Ascending aorta (tissue), 2 donors: ENCODE data around the gene CD1C. TPM values are rescaled to one million over a fixed set of nuclear protein-coding genes. Genes with fewer than 3 reads are reported as not detected.

ENCODE experiments used
- DNase-seq, 2 donors: peaks; one replicate each; pipeline ENCODE4 v3.0.0-alpha.2; 2019; ENCODE audit warnings: low spot score in 2 of 2
- H3K27ac ChIP-seq, 2 donors: fragments of 200-600 bp; sonication (generic); one replicate each; pipeline ENCODE4 v1.5.1; 2016 to 2017; ENCODE audit warnings: mild to moderate bottlenecking in 1 of 2
- H3K27me3 ChIP-seq: fragments of 200-600 bp; sonication (generic); one replicate; pipeline ENCODE4 v1.5.1; 2017
- H3K36me3 ChIP-seq, 2 donors: fragments of 200-600 bp; sonication (generic); one replicate each; pipeline ENCODE4 v1.5.1; 2016
- H3K4me1 ChIP-seq, 2 donors: fragments of 200-600 bp; sonication (generic); one replicate each; pipeline ENCODE4 v1.5.1; 2016 to 2017; ENCODE audit warnings: mild to moderate bottlenecking in 1 of 2
- H3K4me3 ChIP-seq, 2 donors: fragments of 200-600 bp; sonication (generic); one replicate each; pipeline ENCODE4 v1.5.1; 2016 to 2017; ENCODE audit warnings: mild to moderate bottlenecking in 1 of 2
- H3K9me3 ChIP-seq, 2 donors: fragments of 200-600 bp; sonication (generic); one replicate each; pipeline ENCODE4 v1.5.1; 2016
- CTCF ChIP-seq, 3 experiments: fragments of 200-600 bp in 2 of 3; fragments of 450-650 bp in 1 of 3; sonication (generic) in 2 of 3; IDR thresholded peaks; one replicate each; pipeline ENCODE4 v1.5.1; 2016 to 2019; ENCODE audit warnings: antibody characterized with exemption in 3 of 3, mild to moderate bottlenecking in 1 of 3, moderate library complexity in 1 of 3
- intact Hi-C: fragments of 100-400 bp; cut with DNase I; formaldehyde crosslinking; loops from one replicate; pipeline ENCODE4 v1.15.1; 2023
- total RNA-seq: library from RNA; depleted of rRNA; stranded (reverse); fragments of >200 nt; gene quantifications from one replicate; pipeline ENCODE4 v1.1.0, GENCODE V29; 2016

CD1C gene
- total RNA-seq, 1 donor from 2014 or later = not detected

DNA sequence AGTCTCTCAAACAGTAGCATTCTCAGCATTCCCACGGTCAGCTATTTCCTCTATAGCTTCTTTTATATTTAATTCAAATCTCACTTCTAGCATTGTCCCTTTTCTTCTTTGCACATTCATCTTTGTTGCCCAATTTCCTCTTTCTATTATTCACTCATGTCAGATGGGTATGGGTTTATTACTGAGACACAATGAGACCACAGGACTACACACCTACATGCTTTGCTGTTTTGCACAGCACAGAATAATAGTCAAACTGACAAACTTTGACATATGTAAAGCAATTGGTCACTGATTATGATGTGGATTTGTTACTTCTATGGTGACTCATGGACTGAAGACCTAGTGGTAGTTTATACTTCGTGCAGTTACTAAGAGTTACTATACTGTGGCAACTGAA is 5.8 kb upstream of the CD1C start:
- intact Hi-C loops = no loop called here
- Histone ChIP-seq H3K4me3 (no peak overlapping the region), H3K27me3 (no peaks in the 10 kb centered on the region), H3K9me3 (no peaks in the 10 kb centered on the region), H3K4me1 (no peaks in the 10 kb centered on the region), H3K36me3 (no peaks in the 10 kb centered on the region), H3K27ac (no peak overlapping the region)
- TF ChIP-seq CTCF (IDR thresholded peaks at IDR 0.05) = no peak
- DNase-seq = no peak

- no peak for TF ChIP-seq CTCF (IDR thresholded peaks at IDR 0.05)
- Histone ChIP-seq H3K27ac (no peak overlapping the region), H3K4me1 (no peaks in the 10 kb centered on the region), H3K36me3 (no peaks in the 10 kb centered on the region), H3K9me3 (no peaks in the 10 kb centered on the region), H3K27me3 (no peaks in the 10 kb centered on the region), H3K4me3 (no peak overlapping the region)
- intact Hi-C loops = no loop called here
- DNase-seq = peak; percentile 48 to 78
Measured at GRCh38 chr1:158285756-158286241, 3.9 kb upstream of the CD1C start.

- H3K4me3 ChIP-seq = no peak overlapping the region
- DNase-seq = no peak
- no peaks in the 10 kb centered on the region for H3K36me3 ChIP-seq
- H3K27me3 ChIP-seq = no peaks in the 10 kb centered on the region
- intact Hi-C loops = no loop called here
- H3K9me3 ChIP-seq = no peaks in the 10 kb centered on the region
- H3K4me1 ChIP-seq = no peaks in the 10 kb centered on the region
- no peak for TF ChIP-seq CTCF (IDR thresholded peaks at IDR 0.05)
- H3K27ac ChIP-seq = no peak overlapping the region
Measured at GRCh38 chr1:158286487-158286886, 3.2 kb upstream of the CD1C start.

DNA sequence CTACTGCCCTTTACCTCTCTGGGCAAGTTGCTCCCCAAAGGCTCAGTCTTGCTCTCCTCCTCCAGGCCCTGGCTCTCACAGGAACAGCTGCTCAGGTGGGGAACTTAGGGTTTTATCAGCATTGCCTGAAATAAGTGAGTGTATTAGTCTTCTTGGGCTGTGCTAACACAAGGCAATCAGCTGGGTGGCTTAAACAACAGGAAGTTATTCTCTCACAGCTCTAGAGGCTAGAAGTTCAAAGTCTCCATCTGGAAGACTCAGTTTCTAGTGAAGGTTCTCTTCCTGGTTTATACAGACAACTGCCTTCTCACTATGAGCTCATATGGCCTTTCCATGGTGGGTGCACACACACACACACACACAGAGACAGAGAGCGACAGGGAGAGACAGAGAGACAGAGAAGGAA is 2.8 kb upstream of the CD1C start:
- Histone ChIP-seq H3K4me3 (no peak overlapping the region), H3K27ac (no peak overlapping the region), H3K9me3 (no peaks in the 10 kb centered on the region), H3K27me3 (no peaks in the 10 kb centered on the region), H3K36me3 (no peaks in the 10 kb centered on the region), H3K4me1 (no peaks in the 10 kb centered on the region)
- intact Hi-C loops = no loop called here
- no peak for DNase-seq
- TF ChIP-seq CTCF (IDR thresholded peaks at IDR 0.05) = no peak

- intact Hi-C loops = no loop called here
- H3K9me3 ChIP-seq = no peaks in the 10 kb centered on the region
- H3K36me3 ChIP-seq = no peaks in the 10 kb centered on the region
- H3K4me3 ChIP-seq = no peak overlapping the region
- no peak for TF ChIP-seq CTCF (IDR thresholded peaks at IDR 0.05)
- H3K4me1 ChIP-seq = no peaks in the 10 kb centered on the region
- H3K27ac ChIP-seq = no peak overlapping the region
- H3K27me3 ChIP-seq = no peaks in the 10 kb centered on the region
- no peak for DNase-seq
Measured at GRCh38 chr1:158290321-158290844, 660 bp downstream of the CD1C start.

DNA sequence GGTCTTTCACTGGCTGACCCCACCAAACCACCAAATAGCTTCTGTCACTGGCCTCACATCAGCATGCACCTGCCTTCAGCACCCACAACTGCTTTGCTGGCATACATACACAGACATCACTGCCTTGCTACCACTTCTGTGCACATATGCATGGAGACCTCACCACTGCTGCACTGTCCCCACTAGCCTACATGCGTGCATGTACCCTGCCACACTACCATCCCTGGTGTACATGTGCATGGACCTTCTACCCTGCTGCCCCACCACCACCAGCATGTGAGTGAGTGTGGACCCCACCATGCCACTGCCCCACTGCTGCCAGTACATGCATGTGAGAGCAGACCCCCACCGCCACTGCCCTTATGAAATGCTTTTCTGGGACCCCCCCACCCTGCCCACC is 6.1 kb downstream of the CD1C start:
- Histone ChIP-seq H3K27ac (no peak overlapping the region), H3K36me3 (no peaks in the 10 kb centered on the region), H3K27me3 (no peaks in the 10 kb centered on the region), H3K9me3 (no peaks in the 10 kb centered on the region), H3K4me3 (no peak overlapping the region), H3K4me1 (no peaks in the 10 kb centered on the region)
- intact Hi-C loops = no loop called here
- no peak for DNase-seq
- TF ChIP-seq CTCF (IDR thresholded peaks at IDR 0.05) = no peak
